NCI-H748 treated with DMSO at 0.1 percent for 48 hours (cell line): ENCODE data around the gene CERS5.
"Not testable (repeated sequence)": the region's sequence is repeated elsewhere in the genome, so short reads cannot be mapped to it uniquely, and the experiment has no call there.

ENCODE experiments used
- DNase-seq: peaks from one replicate; lab custom pipeline; 2025; lab: John Stamatoyannopoulos, UW

CERS5 gene

DNA sequence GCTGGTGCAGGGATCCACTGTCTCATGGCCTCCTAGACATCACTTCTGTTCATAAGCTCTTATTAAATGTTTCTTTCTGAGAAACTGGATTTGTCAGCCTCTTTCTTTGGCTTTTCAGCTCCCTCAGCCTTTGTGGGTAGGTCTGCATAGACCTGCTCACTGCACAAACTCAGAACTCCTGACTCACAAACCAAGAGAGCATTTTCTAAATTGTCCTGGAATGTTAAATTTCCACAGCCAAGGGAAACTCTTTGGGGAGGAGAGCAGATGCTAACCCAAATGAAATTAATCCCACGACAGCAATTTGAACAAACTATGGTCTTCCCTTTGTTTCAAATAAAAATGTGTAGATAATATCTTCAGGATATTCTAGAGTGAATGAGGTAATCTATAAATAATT lies 19.5 kb upstream of the CERS5 start:
- DNase-seq, result no peak

DNA sequence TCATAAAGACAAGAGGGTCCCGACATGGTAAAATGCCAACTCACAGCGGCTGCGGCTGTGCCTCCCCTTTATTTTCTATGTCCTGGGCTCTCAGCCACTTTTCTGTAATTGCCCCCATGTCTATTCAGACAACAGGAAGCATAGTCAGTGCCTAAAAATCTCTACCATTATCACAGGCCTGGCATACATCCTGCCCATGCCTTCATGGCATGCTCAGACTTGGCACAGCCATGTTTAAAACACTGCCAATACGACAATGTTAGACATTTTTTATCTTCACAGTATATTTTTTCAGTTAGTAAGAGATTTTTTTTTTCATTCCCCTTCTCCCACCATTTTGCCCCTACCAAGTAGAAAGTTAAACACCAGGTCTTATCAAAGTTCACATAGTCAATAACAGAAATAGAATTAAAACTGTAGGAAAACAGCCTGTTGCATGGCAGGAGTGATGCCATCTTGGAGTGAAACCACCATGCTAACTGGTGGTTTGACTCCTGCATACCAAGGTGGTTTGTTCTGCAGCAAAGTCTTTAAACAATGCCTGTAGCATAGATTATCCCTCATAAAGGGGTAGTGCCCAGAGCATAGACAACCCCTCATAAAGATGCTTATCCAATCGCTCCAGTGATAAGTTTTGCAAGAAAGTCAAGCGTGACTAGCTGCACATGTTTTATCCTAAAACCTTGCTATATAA lies 18.9 kb upstream of the CERS5 start:
- no peak for DNase-seq

DNA sequence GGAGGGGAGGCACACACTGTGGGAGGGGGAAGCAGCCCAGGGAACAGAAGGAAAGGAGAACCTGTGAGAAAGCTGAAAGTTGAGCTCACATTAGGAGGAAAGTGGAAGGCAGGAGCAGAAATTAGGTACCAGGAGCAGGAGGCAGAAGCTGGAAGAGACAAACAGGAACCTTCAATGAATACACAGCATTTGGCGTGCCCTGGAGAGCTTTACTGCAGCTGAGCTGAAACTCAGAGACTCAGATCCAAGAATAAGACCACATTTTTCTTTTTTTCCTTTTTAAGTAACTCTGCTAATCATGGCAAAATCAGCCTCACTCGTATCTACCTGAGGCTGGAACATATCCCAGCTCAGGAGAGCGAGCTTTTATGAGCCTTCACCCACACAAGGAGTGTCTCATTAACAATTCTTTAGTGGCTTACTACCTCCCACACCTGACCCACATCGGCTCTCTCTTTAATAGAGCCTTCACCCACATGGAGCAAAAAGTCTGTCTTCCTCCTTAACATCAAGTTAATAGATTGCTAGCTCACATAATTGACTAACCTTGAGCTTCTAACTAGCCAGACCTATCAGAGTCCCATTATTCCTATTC lies 18.2 kb upstream of the CERS5 start:
- DNase-seq, result no peak

DNA sequence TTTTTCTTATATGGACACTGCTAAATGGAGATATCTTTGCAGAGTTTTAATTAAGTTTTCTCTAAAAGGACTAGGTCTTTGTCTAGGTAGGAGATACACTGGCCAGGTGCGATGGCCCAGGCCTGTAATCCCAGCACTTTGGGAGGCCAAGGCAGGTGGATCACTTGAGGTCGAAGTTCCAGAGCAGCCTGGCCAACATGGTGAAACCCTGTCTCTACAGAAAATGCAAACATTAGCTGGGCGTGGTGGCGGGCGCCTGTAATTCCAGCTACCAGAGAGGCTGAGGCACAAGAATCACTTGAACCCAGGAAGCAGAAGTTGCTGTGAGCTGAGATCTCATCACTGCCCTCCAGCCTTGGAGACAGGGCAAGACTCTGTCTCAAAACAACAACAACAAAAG lies 17.1 kb upstream of the CERS5 start:
- no peak for DNase-seq

DNA sequence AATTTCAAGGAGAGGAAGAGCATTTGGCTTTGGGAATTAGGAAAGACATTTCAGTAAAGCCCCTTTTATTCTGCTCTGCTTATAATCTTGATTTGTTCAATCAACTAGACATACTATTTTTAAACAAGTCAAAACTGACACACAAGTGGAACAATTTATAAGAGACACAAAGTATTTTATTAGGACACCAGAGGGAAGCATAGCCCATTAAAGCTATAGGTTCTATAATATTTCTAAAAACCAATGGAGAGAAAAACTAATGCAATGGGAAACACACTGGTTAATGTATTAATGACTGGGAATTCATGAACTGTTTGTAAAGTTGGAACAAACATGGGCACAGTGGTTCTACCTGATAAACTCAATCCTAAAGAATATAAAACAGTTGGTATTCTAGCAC lies 15.3 kb upstream of the CERS5 start:
- no peak for DNase-seq

DNA sequence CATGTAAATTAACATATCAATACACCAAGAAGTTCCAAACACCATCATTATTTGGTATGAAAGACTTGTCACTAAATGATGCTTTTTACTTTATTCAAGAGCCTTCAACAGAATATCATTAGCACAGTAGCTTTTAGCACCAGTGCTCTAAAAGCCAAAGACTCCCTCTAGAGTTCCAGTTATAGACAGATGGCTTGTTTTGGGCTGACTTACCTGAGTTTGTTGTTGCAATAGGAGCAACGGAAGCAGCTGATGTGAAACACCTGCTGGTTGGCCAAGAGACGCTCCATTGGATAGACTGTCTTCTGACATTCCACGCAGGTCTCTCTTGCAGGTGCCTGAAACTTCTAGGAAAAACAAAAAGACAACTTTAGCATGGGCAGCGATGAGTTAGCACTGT lies 14.5 kb upstream of the CERS5 start:
- DNase-seq, result no peak

DNA sequence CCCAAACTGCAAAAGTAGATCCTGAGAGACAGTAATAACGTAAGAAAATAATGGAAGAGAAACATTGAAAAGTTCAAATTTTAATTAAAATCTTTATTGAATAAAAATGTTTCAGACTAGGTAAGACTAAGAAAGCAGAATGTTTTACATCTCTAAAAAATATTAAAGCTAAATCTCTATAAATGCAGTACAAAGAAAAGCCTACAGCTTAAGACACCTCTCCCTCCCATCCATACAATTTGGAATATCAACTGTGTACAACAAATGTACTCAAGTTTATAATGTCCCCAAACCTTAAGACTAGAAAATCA lies 8.5 kb upstream of the CERS5 start:
- no peak for DNase-seq

DNA sequence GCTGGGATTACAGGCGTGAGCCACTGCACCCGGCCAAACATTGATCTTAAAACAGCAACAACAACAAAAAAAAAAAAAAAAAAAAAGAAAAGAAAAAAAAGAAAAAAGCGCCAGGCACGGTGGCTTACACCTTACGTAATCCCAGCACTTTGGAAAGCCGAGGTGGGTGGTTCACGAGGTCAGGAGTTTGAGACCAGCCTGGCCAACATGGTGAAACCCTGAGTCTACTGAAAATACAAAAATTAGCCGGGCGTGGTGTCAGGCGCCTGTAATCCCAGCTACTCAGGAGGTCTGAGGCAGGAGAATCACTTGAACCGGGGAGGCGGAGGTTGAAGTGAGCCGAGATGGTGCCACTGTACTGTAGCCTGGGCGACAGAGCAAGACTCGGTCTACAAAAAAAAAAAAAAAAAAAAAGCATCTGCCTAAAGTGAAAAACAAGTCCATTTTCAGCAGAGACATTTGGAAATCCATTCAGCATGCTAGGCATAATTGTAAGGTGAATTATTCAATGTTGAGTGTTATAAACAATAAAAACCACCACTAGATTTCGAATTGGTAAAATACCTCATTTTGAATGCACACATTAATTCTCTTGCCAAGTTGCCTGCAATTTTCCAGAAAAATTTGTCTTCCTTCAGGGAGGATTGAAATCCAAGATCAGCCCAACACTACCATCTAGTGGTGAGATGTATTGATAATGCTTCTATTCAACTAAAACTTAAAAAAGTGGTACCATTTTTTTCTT lies 8.0 kb upstream of the CERS5 start:
- DNase-seq, result peak; percentile 59

DNA sequence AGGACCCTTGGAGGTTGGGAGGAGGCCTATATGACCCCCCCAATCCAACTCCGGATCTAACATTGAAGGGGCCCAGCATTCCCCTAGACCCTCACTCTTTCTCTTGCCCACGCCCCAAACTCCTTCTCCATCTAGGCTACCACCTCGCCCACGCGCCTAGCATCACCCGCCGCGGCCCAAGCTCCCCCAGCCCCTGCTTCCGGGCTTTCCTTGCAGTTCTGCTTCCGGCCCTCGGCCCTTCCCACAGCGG lies 445 bp downstream of the CERS5 start:
- DNase-seq, result peak; percentile 37

DNA sequence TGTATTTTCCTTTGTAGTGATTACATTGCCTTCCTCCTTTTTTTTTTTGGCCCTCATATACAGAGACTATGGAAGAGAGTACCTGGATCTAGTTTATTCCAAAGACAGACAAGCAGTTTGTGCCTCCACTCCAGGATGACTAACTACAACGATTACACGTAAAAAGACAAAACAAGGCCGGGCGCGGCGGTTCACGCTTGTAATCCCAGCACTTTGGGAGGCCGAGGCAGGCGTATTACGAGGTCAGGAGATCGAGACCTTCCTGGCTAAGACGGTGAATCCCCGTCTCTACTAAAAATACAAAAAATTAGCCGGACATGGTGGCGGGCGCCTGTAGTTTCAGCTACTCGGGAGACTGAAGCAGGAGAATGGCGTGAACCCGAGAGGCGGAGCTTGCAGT lies 2.2 kb downstream of the CERS5 start:
- DNase-seq, result no peak

DNA sequence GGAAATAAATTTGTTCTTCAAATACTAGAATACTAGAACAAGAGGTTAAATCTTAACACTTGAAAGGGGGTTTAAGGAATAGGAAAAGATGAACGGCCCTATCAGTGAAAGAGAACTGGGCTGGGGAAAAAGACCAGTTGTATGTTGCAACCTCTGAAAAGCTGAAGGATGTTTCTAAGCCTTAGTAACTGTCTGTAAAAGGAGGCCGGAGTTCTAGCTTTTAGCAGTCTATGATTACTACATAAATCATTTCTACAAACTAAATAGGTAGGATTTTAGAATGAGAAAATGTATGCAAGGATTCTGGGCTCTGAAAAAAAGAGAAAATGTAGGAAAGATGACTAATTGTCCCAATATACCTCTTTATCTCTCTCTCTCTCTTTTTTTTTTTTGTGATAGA lies 4.9 kb downstream of the CERS5 start:
- DNase-seq, result no peak

DNA sequence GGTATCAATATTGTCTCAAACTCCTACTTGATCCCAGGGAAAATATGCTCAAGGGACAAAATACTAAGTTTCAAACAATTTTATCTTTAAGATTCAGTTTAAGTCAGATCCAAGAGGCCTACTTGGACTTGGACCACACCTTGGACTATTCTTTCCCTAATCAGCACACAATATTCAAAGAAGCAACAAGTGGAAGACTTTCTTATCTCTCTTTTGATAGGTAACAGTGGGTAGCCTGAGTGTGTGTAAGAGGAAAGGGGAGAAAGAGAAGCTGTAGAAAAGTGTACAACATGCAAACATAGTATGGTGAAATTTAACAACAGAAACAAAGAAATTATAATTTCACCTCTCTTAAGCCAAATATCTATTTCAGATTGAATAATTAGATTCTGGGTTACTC lies 6.5 kb downstream of the CERS5 start:
- DNase-seq, result no peak

DNA sequence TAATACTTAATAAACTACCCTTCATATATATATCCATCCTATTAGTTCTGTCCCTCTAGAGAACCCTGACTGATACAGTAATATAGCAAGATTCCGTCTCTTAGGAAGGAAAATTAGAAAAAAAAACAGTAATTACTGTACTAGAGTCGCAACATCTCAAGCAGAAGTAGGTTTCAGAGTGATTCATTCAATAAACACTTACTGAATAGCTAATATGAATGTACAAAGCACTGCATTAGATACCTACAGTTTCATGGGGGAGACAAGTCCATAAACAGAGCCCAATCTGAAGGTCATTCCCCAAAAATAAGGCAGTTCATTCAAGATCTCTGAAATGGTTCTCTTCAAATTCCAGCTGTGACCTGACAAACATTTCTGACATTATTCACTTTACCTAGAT lies 9.9 kb downstream of the CERS5 start:
- DNase-seq, result no peak

DNA sequence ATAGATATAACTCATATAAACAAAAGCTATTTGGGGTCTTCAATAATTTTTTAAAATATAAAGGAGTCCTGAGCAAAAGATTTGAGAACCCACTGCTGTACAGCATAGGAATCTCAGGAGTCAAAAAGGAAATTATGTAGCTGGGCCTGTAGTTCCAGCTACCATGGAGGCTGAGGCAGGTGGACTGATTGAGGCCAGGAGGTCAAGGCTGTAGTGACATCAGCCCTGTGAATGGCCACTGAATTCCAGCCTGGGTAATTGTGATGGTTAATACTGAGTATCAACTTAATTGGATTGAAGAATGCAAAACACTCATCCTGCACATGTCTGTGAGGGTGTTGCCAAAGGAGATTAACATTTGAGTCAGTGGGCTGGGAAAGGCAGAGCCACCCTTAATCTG lies 10.5 kb downstream of the CERS5 start:
- DNase-seq, result no peak

DNA sequence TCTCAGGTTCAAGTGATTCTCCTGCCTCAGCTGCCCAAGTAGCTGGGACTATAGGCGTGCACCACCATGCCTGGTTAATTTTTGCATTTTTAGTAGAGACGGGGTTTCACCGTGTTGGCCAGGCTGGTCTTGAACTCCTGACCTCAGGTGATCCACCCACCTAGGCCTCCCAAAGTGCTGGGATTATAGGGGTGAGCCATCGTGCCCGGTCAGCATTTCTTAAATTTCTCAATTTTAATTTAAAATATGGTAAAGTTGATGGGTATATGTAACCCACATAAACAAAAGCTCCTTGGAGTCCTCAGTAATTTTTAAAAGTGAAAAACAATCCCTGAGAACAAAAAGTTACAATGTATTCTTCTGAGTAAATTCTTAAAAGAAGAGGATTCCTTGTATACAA lies 12.2 kb downstream of the CERS5 start:
- not testable (repeated sequence) for DNase-seq

DNA sequence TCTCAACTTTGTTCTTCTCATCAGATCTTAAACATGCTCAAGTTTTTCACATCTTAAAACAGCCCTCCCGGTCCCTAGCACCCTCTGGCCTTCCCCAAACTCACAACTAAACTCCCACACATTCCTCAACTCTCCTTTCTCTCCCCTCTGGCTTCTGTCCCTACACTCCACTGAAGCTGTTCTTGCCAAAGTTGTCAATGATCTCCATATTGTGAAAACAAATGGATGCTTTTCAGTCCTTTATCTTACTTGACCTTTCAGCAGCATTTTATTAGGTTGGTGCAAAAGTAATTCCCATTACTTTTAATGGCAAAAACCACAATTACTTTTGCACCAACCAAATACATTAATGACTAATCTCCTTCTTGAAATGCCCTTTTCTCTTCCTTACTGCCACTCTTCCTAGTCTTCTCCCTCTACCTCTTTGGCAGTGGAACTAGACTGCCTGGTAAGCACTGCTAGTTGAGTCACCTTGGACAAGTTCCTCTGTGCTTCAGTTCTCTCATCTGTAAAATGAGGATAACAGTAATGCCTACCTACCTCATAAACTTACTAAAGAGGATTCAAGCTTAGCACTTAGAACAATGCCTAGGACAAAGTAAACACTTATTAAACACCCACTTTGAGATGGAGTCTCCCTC lies 16.0 kb downstream of the CERS5 start:
- DNase-seq, result no peak

DNA sequence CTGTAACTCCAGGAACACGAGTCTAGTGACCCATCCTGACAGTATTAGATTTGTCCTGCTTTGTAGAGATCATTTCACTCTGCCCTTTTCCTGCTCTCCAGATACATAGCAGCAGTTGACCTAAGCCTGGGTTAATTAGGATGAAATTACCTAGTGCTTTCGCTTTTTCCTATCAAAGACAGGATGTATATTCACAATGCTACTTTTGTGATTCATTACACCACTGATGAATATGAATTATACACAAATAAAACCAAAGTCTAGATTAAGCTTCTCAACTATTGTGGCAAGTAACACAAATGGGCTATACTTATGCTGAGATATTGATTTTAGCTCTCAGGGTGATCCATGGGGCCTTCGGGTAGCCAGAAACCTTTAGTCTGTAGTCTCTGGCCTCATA lies 17.9 kb downstream of the CERS5 start:
- no peak for DNase-seq

DNA sequence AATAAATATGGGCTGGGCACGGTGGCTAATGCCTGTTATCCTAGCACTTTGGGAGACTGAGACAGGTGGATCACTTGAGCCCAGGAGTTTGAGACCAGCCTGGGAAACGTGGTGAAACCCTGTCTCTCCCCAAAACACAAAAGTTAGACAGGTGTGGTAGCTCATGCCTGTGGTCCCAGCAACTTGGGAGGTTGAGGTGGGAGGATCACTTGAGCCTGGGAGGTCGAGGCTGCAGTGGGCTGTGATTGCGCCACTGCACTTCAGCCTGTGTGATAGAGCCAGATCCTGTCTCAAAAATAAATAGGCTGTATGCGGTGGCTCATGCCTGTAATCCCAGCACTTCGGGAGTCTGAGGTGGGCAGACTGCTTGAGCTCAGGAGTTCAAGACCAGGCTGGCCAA lies 19.2 kb downstream of the CERS5 start:
- DNase-seq, result not testable (repeated sequence)

DNA sequence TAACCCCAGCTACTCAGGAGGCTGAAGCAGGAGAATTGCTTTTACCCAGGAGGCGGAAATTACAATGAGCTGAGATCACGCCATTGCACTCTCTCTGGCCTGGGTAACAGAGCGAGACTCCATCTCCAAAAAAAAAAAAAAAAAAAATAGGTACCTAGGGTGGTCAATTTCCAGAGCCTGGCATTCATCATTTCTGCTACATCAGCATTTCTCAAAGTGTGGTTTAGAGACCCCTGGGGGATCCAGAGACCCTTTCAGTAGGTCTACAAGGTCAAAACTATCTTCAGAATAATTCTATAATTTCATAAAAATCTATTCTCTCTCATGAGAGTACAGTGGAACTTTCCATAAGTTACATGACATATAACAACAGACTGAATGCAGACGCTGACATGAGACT lies 19.9 kb downstream of the CERS5 start:
- no peak for DNase-seq

DNA sequence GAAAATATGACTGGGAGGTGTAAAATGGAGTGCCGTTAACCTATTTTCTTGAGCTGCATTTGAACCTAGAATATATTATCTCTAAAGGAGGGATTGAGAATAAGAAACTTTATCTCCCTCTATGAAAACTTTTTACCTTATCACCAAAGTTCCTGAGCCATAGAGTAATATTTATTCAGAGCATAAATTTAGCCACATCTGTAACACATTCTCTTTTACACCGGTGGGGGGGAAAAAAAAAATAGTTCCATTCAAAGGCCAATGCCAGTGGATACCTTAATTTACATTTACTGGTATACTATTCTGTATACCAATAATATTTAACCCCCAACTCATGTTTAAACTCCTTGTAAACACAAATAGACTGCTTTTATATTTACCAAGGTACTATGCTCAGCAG lies 21.7 kb downstream of the CERS5 start:
- no peak for DNase-seq

DNA sequence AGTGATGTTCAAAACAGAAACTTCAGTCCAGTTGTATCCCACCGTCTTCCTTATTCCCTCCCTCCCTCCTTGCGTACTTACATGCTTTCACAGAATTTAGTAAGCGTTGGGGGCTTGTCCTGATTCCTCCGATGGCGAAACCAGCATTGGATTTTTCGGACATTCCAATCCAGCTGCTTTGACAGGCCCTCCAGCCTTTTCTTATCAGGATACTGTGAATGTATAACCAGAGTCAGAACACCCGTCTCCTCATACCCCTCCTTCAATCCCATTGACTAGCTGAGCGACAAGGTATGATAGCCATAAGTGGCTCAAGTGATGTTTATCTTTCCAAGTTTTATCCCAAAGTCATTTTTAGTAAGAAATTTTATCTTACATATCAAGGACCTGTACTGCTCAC lies 24.2 kb downstream of the CERS5 start:
- DNase-seq, result no peak

DNA sequence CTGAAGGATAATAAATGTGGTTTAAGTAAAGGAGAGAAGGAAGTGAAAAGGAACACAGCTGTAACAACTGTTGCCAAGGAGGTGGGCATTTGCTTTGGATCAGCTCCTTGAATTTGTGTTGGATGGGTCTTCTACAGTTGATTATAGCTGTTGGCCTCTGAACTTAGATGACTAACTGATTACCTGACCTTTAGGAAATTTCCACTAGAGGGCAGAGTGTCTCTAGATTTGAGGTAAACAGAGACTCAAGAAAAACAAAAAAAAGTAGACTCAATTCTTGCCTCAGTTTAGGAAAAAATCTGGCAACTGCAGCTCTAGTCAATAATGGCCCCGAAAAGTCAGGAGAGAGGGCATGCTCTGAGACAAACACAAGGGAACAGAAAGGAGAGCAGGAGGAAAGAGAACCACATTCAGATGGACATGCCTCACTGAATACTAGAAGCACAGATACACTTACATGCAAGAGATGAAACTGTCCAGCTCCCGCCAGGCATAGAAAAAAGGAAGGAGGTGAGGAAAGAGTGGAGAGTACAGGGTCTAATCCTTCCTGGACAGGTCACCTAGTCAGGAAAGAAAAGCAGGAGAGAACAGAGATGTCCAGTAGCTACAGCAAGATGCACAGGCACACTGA lies 34.5 kb downstream of the CERS5 start:
- DNase-seq, result no peak

DNA sequence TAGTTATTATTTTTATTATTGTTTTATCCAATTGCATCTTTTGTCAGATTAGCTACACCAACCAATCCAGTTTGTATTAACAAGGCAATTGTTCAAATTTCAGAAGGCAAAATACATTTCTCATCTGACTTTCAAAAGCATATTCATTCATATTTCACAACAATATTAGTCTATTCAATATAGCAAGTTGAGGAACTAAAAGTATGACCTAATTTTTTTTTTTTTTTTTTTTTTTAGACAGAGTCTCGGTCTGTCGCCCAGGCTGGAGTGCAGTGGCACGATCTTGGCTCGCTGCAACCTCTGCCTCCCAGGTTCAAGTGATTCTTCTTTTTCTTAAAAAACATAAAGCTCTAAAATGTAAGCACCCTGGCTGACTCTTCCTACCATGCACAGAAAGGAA lies 37.9 kb downstream of the CERS5 start:
- DNase-seq, result no peak
